HCT116 (cell line): ENCODE data around the gene HSD17B1. TPM values are rescaled to one million over a fixed set of nuclear protein-coding genes. Genes with fewer than 3 reads are reported as not detected.

Experiments used
- ATAC-seq: fragments of 200-7000 bp; cut with Tn5 transposase; 2 replicates; pipeline ENCODE4 v1.9.1; 2020; ENCODE audit warnings: mild to moderate bottlenecking, moderate library complexity
- BruUV-seq: library from RNA; stranded (reverse); fragments of 400-500 nt; replicated peaks from 2 replicates; lab custom pipeline; 2021; lab: Mats Ljungman, UMichigan
- CTCF ChIA-PET: fragments of 300-600 bp; sonication (Branson Sonifier 250); formaldehyde crosslinking; loops from one replicate; lab custom pipeline; 2021; ENCODE audit warnings: antibody characterized with exemption; lab: Charles Lee
- POLR2A ChIA-PET: fragments of 300-600, 350-600 bp; sonication (Branson Sonifier 250); formaldehyde crosslinking; loops from one replicate; lab custom pipeline; 2021; ENCODE audit warnings: antibody characterized with exemption; lab: Charles Lee
- RAD21 ChIA-PET, 2 experiments: fragments of 300-600 bp; sonication (Branson Sonifier 250); formaldehyde crosslinking; loops; one replicate each; lab custom pipeline; 2023; ENCODE audit warnings: low total read pairs in 2 of 2; ENCODE audit not compliant: uncharacterized antibody in 2 of 2, unreplicated experiment in 2 of 2, low non-redundant PET in 1 of 2; lab: Charles Lee
- DNase-seq: peaks from one replicate; pipeline ENCODE4 v3.0.0-alpha.2; 2010; ENCODE audit warnings: low read depth, low spot score
- H2AFZ ChIP-seq: fragments of 200-600 bp; shearing (Covaris generic), sonication (generic); 2 replicates; pipeline ENCODE4 v1.6.1; 2017; ENCODE audit warnings: low read depth, mixed run types, mixed read lengths, antibody characterized with exemption, low read length; ENCODE audit not compliant: poor library complexity, severe bottlenecking
- H3K27ac ChIP-seq: 2 replicates; pipeline ENCODE4 v1.5.1; 2012; ENCODE audit warnings: low read depth, low read length
- H3K27me3 ChIP-seq: fragments of 200-600 bp; sonication (generic); 2 replicates; pipeline ENCODE4 v1.6.1; 2016; ENCODE audit warnings: mixed run types, low read length, mixed read lengths; ENCODE audit not compliant: insufficient read depth
- H3K36me3 ChIP-seq, 2 experiments: fragments of 200-500 bp in 1 of 2; fragments of 200-600 bp in 1 of 2; sonication (Bioruptor generic) in 1 of 2; sonication (generic) in 1 of 2; 2 replicates each; pipeline versions ENCODE4 v1.5.1 to v1.6.1; 2014 to 2016; ENCODE audit warnings: low read length in 2 of 2, inconsistent platforms in 1 of 2, mixed read lengths in 1 of 2, mixed run types in 1 of 2; ENCODE audit not compliant: insufficient read depth in 2 of 2, control insufficient read depth in 1 of 2
- H3K4me1 ChIP-seq, 2 experiments: fragments of 200-600 bp in 1 of 2; sonication (generic) in 1 of 2; 2 replicates each; pipeline versions ENCODE4 v1.5.1 to v1.6.1; 2012 to 2017; ENCODE audit warnings: low read length in 2 of 2, inconsistent platforms in 1 of 2, mild to moderate bottlenecking in 1 of 2, mixed read lengths in 1 of 2, mixed run types in 1 of 2, moderate library complexity in 1 of 2; ENCODE audit not compliant: insufficient read depth in 2 of 2, control insufficient read depth in 1 of 2
- H3K4me2 ChIP-seq: fragments of 200-600 bp; sonication (generic); 2 replicates; pipeline ENCODE4 v1.6.1; 2017; ENCODE audit warnings: mixed run types, low read length, mixed read lengths
- H3K4me3 ChIP-seq, 2 experiments: fragments of 200-600 bp in 1 of 2; sonication (generic) in 1 of 2; replicated peaks in 1 of 2; 2 replicates each; pipeline ENCODE4 v1.5.1; 2011 to 2016; ENCODE audit warnings: low read length in 2 of 2, control low read depth in 1 of 2, low read depth in 1 of 2, mild to moderate bottlenecking in 1 of 2, mixed read lengths in 1 of 2, mixed run types in 1 of 2
- H3K79me2 ChIP-seq: fragments of 200-600 bp; sonication (generic); 2 replicates; pipeline ENCODE4 v1.6.1; 2017; ENCODE audit warnings: mild to moderate bottlenecking, mixed run types, low read length, moderate library complexity, mixed read lengths; ENCODE audit not compliant: insufficient read depth
- H3K9ac ChIP-seq: fragments of 200-600 bp; sonication (generic); 2 replicates; pipeline ENCODE4 v1.6.1; 2016; ENCODE audit warnings: low read length, mixed read lengths
- H3K9me2 ChIP-seq: fragments of 200-600 bp; sonication (generic), shearing (Covaris generic); 2 replicates; pipeline ENCODE4 v1.6.1; 2017; ENCODE audit warnings: mixed run types, mild to moderate bottlenecking, moderate library complexity; ENCODE audit not compliant: insufficient read depth
- H3K9me3 ChIP-seq, 2 experiments: fragments of 200-500 bp in 1 of 2; fragments of 200-600 bp in 1 of 2; sonication (Bioruptor generic) in 1 of 2; sonication (generic) in 1 of 2; 2 replicates each; pipeline ENCODE4 v1.6.1; 2014 to 2017; ENCODE audit warnings: low read length in 2 of 2, mixed read lengths in 2 of 2, inconsistent platforms in 1 of 2, low read depth in 1 of 2, mild to moderate bottlenecking in 1 of 2, mixed run types in 1 of 2, moderate library complexity in 1 of 2; ENCODE audit not compliant: control insufficient read depth in 1 of 2, insufficient read depth in 1 of 2
- H4K20me1 ChIP-seq: fragments of 200-600 bp; sonication (generic), shearing (Covaris generic); 2 replicates; pipeline ENCODE4 v1.6.1; 2017; ENCODE audit warnings: mixed run types, mild to moderate bottlenecking, moderate library complexity; ENCODE audit not compliant: insufficient read depth
- CEBPB ChIP-seq: IDR thresholded peaks from 2 replicates; pipeline ENCODE4 v1.6.1; 2012; ENCODE audit warnings: low read depth
- SIN3A ChIP-seq: IDR thresholded peaks from 2 replicates; pipeline ENCODE4 v1.6.1; 2012; ENCODE audit warnings: low read depth
- TCF7L2 ChIP-seq: IDR thresholded peaks from 2 replicates; pipeline ENCODE4 v1.7.0; 2011; ENCODE audit warnings: borderline replicate concordance, inconsistent platforms; ENCODE audit not compliant: insufficient read depth, insufficient read length; ENCODE audit errors: extremely low read depth
- ZFX ChIP-seq: fragments of 450-650 bp; IDR thresholded peaks from 2 replicates; pipeline ENCODE4 v1.6.1; 2017
- intact Hi-C: fragments of 100-400 bp; cut with micrococcal nuclease; formaldehyde crosslinking; loops from 2 replicates; pipeline ENCODE4 v1.10.0; 2022
- total RNA-seq: library from RNA; stranded (reverse); gene quantifications from one replicate; pipeline ENCODE4 v1.2.1, GENCODE V29; 2021; ENCODE audit not compliant: unreplicated experiment
- TF ChIP-seq, protein P1 (sequence below): IDR thresholded peaks from 2 replicates; pipeline ENCODE4 v1.6.1; 2012; ENCODE audit warnings: low read depth

The HSD17B1 gene
- total RNA-seq, 1 experiment from 2014 or later: 1.4 TPM

GRCh38 chr17:42563143-42563509 is 10.4 kb downstream of the HSD17B1 start:
- no peak for TF ChIP-seq ZFX
- no peak for TF ChIP-seq TCF7L2
- 0 out of 2 replicates have a peak, but pooled peaks have one; percentile 17 for TF ChIP-seq SIN3A
- TF ChIP-seq, protein P1, sequence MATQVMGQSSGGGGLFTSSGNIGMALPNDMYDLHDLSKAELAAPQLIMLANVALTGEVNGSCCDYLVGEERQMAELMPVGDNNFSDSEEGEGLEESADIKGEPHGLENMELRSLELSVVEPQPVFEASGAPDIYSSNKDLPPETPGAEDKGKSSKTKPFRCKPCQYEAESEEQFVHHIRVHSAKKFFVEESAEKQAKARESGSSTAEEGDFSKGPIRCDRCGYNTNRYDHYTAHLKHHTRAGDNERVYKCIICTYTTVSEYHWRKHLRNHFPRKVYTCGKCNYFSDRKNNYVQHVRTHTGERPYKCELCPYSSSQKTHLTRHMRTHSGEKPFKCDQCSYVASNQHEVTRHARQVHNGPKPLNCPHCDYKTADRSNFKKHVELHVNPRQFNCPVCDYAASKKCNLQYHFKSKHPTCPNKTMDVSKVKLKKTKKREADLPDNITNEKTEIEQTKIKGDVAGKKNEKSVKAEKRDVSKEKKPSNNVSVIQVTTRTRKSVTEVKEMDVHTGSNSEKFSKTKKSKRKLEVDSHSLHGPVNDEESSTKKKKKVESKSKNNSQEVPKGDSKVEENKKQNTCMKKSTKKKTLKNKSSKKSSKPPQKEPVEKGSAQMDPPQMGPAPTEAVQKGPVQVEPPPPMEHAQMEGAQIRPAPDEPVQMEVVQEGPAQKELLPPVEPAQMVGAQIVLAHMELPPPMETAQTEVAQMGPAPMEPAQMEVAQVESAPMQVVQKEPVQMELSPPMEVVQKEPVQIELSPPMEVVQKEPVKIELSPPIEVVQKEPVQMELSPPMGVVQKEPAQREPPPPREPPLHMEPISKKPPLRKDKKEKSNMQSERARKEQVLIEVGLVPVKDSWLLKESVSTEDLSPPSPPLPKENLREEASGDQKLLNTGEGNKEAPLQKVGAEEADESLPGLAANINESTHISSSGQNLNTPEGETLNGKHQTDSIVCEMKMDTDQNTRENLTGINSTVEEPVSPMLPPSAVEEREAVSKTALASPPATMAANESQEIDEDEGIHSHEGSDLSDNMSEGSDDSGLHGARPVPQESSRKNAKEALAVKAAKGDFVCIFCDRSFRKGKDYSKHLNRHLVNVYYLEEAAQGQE: no peak
- TF ChIP-seq, all 23 proteins: peak for 1
- Histone ChIP-seq H3K4me2 (peak overlapping the region; percentile 99), H3K4me3 (peak overlapping the region; percentile 99 to 100), H3K9me2 (no peaks in the 10 kb centered on the region), H3K27ac (peak overlapping the region; percentile 89), H2AFZ (no peak overlapping the region), H3K27me3 (no peaks in the 10 kb centered on the region), H4K20me1 (no peaks in the 10 kb centered on the region), H3K9ac (peak overlapping the region; percentile 99), H3K79me2 (peaks cover 39% of the 10 kb centered on the region), H3K9me3 (no peaks in the 10 kb centered on the region), H3K4me1 (peaks cover 30 to 55% of the 10 kb centered on the region in 2 experiments), H3K36me3 (peaks cover 10 to 27% of the 10 kb centered on the region in 2 experiments; a peak in 3 of 4 replicates)
- intact Hi-C loops: no loop called here
- no TSS peak for BruUV-seq
- ChIA-PET POLR2A (no interaction called here), CTCF (interaction anchor here (0.7 kb wide), 1 partner anchor 36 kb away, joined by 3 read pairs; no protein-coding TSS in a partner anchor), RAD21 (no interaction called here)
- ATAC-seq (no peak), DNase-seq (no peak)

DNA sequence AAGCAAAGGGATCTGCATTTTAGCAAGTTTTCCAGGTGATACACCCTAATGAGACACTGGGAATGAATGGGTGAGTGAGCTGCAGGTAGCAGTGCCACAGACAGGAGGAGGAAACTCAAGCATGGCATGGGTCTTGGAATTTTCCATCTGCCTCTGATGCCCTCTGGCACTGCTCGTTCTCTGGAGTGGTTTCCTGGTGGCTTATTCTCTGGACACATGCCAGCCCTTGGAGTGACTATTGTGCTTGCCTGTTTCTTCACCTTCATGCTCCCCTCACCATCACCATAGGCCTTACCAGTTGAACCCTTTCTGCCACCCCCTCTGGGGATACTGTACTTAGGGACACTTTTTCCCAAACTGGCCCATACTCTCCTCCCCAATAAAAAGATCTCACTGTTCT is 10.8 kb downstream of the HSD17B1 start:
- Histone ChIP-seq H3K4me2 (peak overlapping the region; percentile 99), H3K4me3 (peak overlapping the region; percentile 99 to 100), H3K9me2 (no peaks in the 10 kb centered on the region), H3K9me3 (no peaks in the 10 kb centered on the region), H3K4me1 (peaks cover 30 to 58% of the 10 kb centered on the region in 2 experiments), H3K9ac (peak overlapping the region; percentile 99), H3K27ac (peak overlapping the region; percentile 89), H4K20me1 (no peaks in the 10 kb centered on the region), H3K27me3 (no peaks in the 10 kb centered on the region), H3K79me2 (peaks cover 43% of the 10 kb centered on the region), H3K36me3 (peaks cover 11 to 29% of the 10 kb centered on the region in 2 experiments; a peak in 3 of 4 replicates), H2AFZ (no peak overlapping the region)
- DNase-seq: no peak
- POLR2A ChIA-PET: no interaction called here
- BruUV-seq: no TSS peak
- intact Hi-C loops: no loop called here
- 0 out of 2 replicates have a peak, but pooled peaks have one; percentile 3 for TF ChIP-seq SIN3A
- TF ChIP-seq CEBPB: no peak
- no peak for ATAC-seq
- CTCF ChIA-PET: no interaction called here
- RAD21 ChIA-PET: no interaction called here
